VCaP (cell line): ENCODE data around the gene MMD.
A peak's percentile ranks its signal among the peaks of the same experiment; 100 is the strongest.

Source experiments
- H3K27ac ChIP-seq: fragments of 450-650 bp; 2 replicates; pipeline ENCODE4 v1.5.1; 2017
- CTCF ChIP-seq: fragments of 450-650 bp; conservative IDR thresholded peaks from 2 replicates; pipeline ENCODE4 v1.5.1; 2017; ENCODE audit warnings: mild to moderate bottlenecking, moderate library complexity

MMD gene

GRCh38 chr17:55456307-55457240, 34.9 kb upstream of the MMD start:
- H3K27ac ChIP-seq: no peak overlapping the region
- TF ChIP-seq CTCF: no peak

- no peak for TF ChIP-seq CTCF
- peak overlapping the region; percentile 54 for H3K27ac ChIP-seq
Measured at GRCh38 chr17:55454906-55455474, 33.4 kb upstream of the MMD start.

DNA sequence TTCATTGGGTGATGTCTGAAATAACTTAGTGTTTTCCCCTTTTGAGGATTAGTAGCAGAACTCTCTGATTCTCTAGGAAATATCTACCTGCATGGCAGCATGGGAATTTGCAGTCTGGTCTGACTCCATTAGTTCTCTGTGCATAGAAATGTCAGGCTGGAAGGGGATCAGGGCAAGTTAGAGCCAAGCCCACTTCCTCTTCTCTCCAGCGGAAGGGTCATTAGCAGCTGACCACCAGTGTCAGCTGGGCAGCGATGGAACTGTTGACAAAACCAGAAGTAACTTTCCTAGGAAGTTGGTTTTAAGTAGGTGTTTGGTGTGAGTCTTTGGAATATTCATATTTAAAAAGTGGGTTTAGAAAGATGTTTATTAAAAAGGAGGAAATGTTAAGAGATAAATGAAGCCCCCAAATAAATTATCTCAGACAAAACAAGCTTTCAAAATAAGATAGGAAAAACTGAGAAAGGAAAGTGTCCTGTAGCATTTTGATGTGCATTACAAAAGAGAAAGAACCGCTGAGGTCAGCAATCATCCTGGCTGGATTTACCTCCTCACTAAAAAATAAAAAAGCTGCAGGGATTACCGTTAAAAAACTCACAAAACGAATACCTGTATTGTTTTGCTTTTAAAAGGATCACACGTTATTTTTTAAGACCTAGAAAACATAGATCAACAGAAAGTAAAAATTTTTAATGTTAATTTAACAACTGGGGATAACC, 32.4 kb upstream of the MMD start:
- no peak for TF ChIP-seq CTCF
- H3K27ac ChIP-seq: peak overlapping the region; percentile 54; the same call in 1 of the 2 replicates

GRCh38 chr17:55452139-55452790, 30.6 kb upstream of the MMD start:
- TF ChIP-seq CTCF: no peak

GRCh38 chr17:55451758-55452138, 30.1 kb upstream of the MMD start:
- TF ChIP-seq CTCF: no peak
- H3K27ac ChIP-seq: peak overlapping the region; percentile 86

More at GRCh38 chr17:55452139-55452790, 30.6 kb upstream of the MMD start:
- peak overlapping the region; percentile 86 for H3K27ac ChIP-seq

DNA sequence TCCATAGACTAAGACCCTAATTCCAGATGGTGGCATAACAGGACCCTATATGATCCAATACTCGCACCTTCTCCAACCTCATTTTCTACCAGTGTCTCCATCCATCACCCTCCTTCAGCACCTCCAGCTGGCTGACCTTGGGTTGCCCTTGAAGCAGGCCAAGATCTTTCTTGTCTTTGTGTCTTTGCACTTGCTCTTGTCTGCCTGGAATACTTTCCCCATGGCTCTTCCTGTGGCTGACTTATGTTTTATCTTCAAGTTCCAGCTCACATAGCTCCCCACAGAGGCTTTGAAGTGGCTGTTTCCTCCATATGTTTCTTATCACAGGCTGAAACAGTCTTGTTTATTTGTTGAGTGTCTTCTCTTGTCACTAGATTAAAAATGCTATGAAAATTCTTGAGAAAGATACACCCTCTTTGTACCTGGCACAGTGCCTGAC, 29.6 kb upstream of the MMD start:
- TF ChIP-seq CTCF: no peak
- H3K27ac ChIP-seq: peak overlapping the region; percentile 86
